GM12873 (cell line): Measurements from ENCODE around the gene TCTN1.
A peak's percentile ranks its signal among the peaks of the same experiment; 100 is the strongest.

Experiments
- CTCF ChIP-seq: IDR thresholded peaks from 2 replicates; pipeline ENCODE4 v1.5.1; 2012; ENCODE audit warnings: low read depth, mild to moderate bottlenecking, moderate library complexity, low read length, control low read depth; ENCODE audit not compliant: insufficient read depth; ENCODE audit errors: missing control alignments

Gene TCTN1

GRCh38 chr12:110689281-110690126 lies 75.6 kb downstream of the TCTN1 start:
- TF ChIP-seq CTCF, result no peak

DNA sequence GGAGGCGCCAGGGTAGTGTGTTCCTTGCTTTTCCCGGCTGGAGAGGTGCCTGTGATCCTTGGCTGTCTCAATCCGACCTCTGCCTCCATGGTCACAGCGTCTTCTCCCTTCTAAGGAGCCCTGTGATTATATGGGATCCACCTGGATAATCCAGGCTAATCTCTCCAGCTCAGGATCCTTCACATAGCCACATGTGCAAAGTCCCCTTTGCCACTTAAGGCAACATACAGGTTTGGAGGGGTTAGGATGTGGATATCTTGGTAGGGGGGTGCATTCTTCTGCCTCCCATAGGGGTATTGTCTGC lies 76.2 kb downstream of the TCTN1 start:
- no peak for TF ChIP-seq CTCF

- TF ChIP-seq CTCF, result no peak
These were observed 79.8 kb downstream of the TCTN1 start for GRCh38 chr12:110693731-110694130.

DNA sequence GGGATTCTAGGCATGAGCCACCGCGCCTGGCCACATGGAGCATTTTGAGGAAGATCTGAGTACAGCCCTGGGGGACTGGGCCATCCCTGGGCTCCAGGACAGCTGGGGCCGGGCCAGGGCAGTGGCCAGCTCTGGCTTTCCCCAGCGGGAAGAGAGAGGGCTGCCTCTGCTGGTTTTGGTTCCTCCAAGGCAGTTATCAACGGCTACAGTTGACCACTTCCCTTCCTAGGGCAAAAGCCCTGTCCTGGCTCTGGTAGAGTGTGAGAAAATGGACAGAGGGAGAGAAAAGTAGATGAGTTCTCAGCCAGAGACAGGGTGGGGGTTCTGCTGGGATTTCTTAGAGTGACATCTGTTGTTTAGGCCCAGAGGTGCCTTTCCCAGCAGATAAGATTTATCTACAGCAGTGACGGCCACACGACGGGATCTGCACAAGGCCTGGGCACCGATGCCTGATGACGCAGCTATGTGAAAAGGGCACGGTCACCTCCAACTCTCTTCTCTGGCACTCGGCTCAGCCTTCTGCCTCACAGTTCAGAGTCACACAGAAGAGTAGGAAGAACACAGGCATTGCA lies 80.5 kb downstream of the TCTN1 start:
- TF ChIP-seq CTCF, result no peak

- TF ChIP-seq CTCF, result no peak
These were observed 82.4 kb downstream of the TCTN1 start for GRCh38 chr12:110696283-110696682.

GRCh38 chr12:110697236-110697635 lies 83.3 kb downstream of the TCTN1 start:
- no peak for TF ChIP-seq CTCF

GRCh38 chr12:110698171-110698902 lies 84.4 kb downstream of the TCTN1 start:
- peak; percentile 95 for TF ChIP-seq CTCF
